Ammon's horn (tissue), 1 donor: Measurements from ENCODE around the gene TBCD.
A peak's percentile ranks its signal among the peaks of the same experiment; 100 is the strongest.
"Not testable (repeated sequence)": the region's sequence is repeated elsewhere in the genome, so short reads cannot be mapped to it uniquely, and the experiment has no call there.

Experiments used
- DNase-seq: peaks from one replicate; pipeline ENCODE4 v3.0.0-alpha.2; 2016; ENCODE audit warnings: low spot score

The TBCD gene

GRCh38 chr17:82729479-82730260 is 22.2 kb upstream of the TBCD start:
- no peak for DNase-seq

- no peak for DNase-seq
Observed at GRCh38 chr17:82732118-82732743, 19.6 kb upstream of the TBCD start.

GRCh38 chr17:82734987-82735866 is 16.6 kb upstream of the TBCD start, which contains the start of gene FN3K:
Gene FN3K (plus strand): TSS chr17:82735615. CDS start chr17:82735637, 22 bp downstream.
- peak; percentile 76 for DNase-seq

GRCh38 chr17:82736511-82737185 is 15.2 kb upstream of the TBCD start:
- DNase-seq, result no peak

GRCh38 chr17:82737967-82738877 is 13.6 kb upstream of the TBCD start:
- DNase-seq, result peak; percentile 97

GRCh38 chr17:82740906-82741759 is 10.7 kb upstream of the TBCD start:
- DNase-seq, result no peak

- no peak for DNase-seq
Observed at GRCh38 chr17:82743344-82744219, 8.3 kb upstream of the TBCD start.

GRCh38 chr17:82744736-82745135 is 7.1 kb upstream of the TBCD start:
- DNase-seq, result not testable (repeated sequence)

GRCh38 chr17:82745524-82745923 is 6.3 kb upstream of the TBCD start:
- DNase-seq, result no peak

- DNase-seq, result no peak
Observed at GRCh38 chr17:82748756-82749155, 3.1 kb upstream of the TBCD start.

GRCh38 chr17:82750241-82750908 is 1.5 kb upstream of the TBCD start:
- no peak for DNase-seq

- no peak for DNase-seq
Observed at GRCh38 chr17:82751171-82751570, 694 bp upstream of the TBCD start.

- DNase-seq, result no peak
Observed at GRCh38 chr17:82752371-82753200, 721 bp downstream of the TBCD start.

GRCh38 chr17:82753201-82753464 is 1.3 kb downstream of the TBCD start:
- DNase-seq, result no peak

GRCh38 chr17:82754297-82755208 is 2.7 kb downstream of the TBCD start:
- peak; percentile 38 for DNase-seq

GRCh38 chr17:82756166-82756565 is 4.3 kb downstream of the TBCD start:
- DNase-seq, result no peak

GRCh38 chr17:82765371-82765770 is 13.5 kb downstream of the TBCD start:
- DNase-seq, result no peak
